Lower leg skin (tissue), 4 donors: Measurements from ENCODE around the gene MAGI2. TPM values are rescaled to one million over a fixed set of nuclear protein-coding genes. Genes with fewer than 3 reads are reported as not detected.

Experiments used
- DNase-seq, 2 donors: peaks; one replicate each; pipeline ENCODE4 v3.0.0-alpha.2; 2019; ENCODE audit warnings: low spot score in 2 of 2
- H3K4me3 ChIP-seq: fragments of 200-600 bp; sonication (generic); 2 replicates; pipeline ENCODE4 v1.5.1; 2017; ENCODE audit warnings: mild to moderate bottlenecking, low read depth; ENCODE audit not compliant: poor library complexity, severe bottlenecking
- POLR2A ChIP-seq, 2 donors: fragments of 450-650 bp; IDR thresholded peaks; one replicate each; pipeline ENCODE4 v1.6.1; 2016 to 2017; ENCODE audit warnings: antibody characterized with exemption in 2 of 2, mild to moderate bottlenecking in 1 of 2, moderate library complexity in 1 of 2
- WGBS, 2 donors: methylation state at CpG; one replicate each; pipeline ENCODE4 v1.1.5; 2018; 5-methylcytosine and 5-hydroxymethylcytosine counted together
- intact Hi-C: fragments of 100-400 bp; cut with DNase I; formaldehyde crosslinking; loops from one replicate; pipeline ENCODE4 v1.15.0; 2023; ENCODE audit warnings: low total_unique reads
- total RNA-seq, 4 donors: library from RNA; depleted of rRNA; stranded (reverse); fragments of >200 nt; gene quantifications; one replicate each; pipeline ENCODE4 v1.1.0, GENCODE V29; 2016
- TF ChIP-seq, protein P1 (sequence below), 3 donors: fragments of 450-650 bp; IDR thresholded peaks; one replicate each; pipeline ENCODE4 v1.5.1; 2016; ENCODE audit warnings: antibody characterized with exemption in 3 of 3, mild to moderate bottlenecking in 3 of 3, moderate library complexity in 2 of 3

Gene MAGI2
- total RNA-seq, 4 donors from 2014 or later = 1.6 to 3.0 (median 2.1) TPM

DNA sequence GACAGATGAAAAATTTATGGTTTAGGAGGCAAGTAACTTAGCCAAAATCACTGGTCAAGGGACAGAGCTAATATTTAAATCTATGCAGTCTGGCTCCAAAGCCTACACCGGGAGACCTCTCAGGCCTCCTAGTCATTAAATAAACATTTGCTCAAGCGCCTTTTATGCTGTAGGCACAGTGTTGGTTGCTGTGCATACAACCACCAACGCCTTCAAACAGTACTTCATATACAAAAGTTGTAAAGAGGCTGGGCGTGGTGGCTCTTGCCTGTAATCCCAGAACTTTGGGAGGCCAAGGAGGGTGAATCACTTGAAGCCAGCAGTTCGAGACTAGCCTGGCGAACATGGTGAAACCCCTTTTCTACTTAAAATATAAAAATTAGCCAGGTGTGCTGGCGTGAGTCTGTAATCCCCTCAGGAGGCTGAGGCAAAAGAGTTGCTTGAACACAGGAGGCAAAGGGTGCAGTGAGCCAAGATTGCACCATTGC, 159.8 kb downstream of the MAGI2 start:
- no peak overlapping the region for H3K4me3 ChIP-seq
- WGBS, 2 donors = 76 to 87% methylated on average over 7 of the region's 7 CpGs
- intact Hi-C loops = no loop called here
- DNase-seq = no peak
- no peak for TF ChIP-seq POLR2A (IDR thresholded peaks at IDR 0.05)
- TF ChIP-seq, protein P1, sequence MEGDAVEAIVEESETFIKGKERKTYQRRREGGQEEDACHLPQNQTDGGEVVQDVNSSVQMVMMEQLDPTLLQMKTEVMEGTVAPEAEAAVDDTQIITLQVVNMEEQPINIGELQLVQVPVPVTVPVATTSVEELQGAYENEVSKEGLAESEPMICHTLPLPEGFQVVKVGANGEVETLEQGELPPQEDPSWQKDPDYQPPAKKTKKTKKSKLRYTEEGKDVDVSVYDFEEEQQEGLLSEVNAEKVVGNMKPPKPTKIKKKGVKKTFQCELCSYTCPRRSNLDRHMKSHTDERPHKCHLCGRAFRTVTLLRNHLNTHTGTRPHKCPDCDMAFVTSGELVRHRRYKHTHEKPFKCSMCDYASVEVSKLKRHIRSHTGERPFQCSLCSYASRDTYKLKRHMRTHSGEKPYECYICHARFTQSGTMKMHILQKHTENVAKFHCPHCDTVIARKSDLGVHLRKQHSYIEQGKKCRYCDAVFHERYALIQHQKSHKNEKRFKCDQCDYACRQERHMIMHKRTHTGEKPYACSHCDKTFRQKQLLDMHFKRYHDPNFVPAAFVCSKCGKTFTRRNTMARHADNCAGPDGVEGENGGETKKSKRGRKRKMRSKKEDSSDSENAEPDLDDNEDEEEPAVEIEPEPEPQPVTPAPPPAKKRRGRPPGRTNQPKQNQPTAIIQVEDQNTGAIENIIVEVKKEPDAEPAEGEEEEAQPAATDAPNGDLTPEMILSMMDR (IDR thresholded peaks at IDR 0.05) = no peak

DNA sequence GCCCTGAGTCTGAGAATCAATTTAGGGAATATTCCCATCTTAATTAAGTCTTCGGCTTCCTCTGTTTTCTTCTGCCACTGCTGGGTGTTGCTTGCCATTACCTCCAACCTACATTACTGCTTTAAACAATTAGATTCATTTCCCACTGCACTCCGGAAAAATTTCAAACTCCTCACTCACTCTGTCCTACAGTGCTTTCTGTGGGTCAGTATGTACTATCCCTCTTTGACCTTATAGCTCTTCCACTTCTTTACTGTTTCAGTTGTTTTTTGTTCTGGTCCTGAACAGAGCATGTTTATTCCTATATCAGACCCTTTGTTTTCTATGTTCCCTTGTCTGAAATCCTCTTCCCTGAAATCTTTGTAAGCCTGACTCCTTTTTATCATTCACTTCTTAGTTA, 160.6 kb downstream of the MAGI2 start:
- intact Hi-C loops = no loop called here
- 78 to 80% methylated on average over 2 of the region's 2 CpGs for WGBS, 2 donors

DNA sequence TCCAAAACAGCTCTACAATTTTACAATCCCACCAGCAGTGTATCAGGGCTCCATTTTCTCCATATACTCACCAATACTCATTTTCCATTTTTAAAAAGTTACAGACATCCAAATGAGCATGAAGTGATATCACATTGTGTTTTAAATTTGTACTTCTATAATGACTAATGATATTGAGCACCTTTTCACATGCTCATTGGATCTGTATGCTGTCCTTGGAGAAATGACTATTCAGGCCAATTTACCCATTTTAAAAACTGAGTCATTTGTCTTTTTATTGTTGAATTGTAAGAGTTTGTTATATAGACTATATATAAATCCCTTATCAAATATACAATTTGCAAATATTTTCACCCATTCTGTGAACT, 162.0 kb downstream of the MAGI2 start:
- intact Hi-C loops = no loop called here
- no peak overlapping the region for H3K4me3 ChIP-seq
- TF ChIP-seq POLR2A (IDR thresholded peaks at IDR 0.05) = no peak
- TF ChIP-seq, protein P1 (IDR thresholded peaks at IDR 0.05) = no peak
- no peak for DNase-seq

More for the DNA sequence above, 160.6 kb downstream of the MAGI2 start:
- no peak overlapping the region for H3K4me3 ChIP-seq
- no peak for DNase-seq
- TF ChIP-seq POLR2A (IDR thresholded peaks at IDR 0.05) = no peak
- TF ChIP-seq, protein P1 (IDR thresholded peaks at IDR 0.05) = no peak

DNA sequence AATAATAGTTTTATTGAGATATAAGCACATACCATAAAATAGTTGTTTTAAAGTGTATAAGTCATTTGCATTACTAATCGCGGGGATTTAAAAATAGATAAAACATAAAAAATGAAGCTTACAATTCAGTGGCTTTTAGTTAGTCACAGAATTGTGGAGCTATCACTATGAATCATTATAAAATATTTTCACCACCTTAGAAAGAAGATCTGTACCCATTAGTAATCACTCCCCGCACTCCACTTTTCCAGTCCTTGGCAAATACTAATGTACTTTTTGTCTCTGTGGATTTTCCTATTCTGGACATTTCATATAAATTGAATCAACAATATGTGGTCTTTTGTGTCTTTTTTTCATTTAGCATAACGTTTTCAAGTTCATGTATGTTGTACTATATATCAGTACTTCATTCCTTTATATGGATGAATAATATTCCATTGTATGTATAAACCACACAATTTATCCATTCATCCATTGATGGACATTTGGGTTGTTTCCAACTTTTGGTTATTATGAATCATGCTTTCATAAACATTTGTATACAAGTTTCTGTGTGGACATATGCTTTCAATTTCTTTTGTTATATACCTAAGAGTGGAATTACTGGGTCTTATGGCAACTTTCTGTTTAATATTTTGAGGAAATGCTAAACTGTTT, 162.5 kb downstream of the MAGI2 start:
- DNase-seq = no peak
- TF ChIP-seq, protein P1 (IDR thresholded peaks at IDR 0.05) = no peak
- TF ChIP-seq POLR2A (IDR thresholded peaks at IDR 0.05) = no peak
- intact Hi-C loops = no loop called here
- no peak overlapping the region for H3K4me3 ChIP-seq
- 82% methylated on average over 4 of the region's 4 CpGs for WGBS, 2 donors

DNA sequence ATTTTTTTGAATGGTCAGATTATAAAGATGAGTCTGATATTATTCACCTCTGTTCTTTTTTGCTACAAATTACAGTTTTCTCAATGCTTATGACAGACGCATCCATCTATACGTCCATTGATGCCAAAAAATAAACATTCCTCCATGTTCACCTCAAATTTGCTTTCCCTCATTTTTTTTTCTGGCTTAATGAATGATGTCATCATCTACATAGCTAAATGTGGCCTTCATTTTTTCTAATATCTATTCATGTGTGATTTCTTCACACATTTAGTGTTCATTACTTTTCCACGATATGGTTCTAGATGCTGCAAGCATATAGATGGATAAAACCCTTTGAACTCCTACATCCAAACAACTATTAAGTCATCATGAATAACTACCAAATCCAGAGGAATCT, 163.1 kb downstream of the MAGI2 start:
- TF ChIP-seq POLR2A (IDR thresholded peaks at IDR 0.05) = no peak
- TF ChIP-seq, protein P1 (IDR thresholded peaks at IDR 0.05) = no peak
- intact Hi-C loops = no loop called here
- WGBS, 2 donors = 89 to 93% methylated on average over 3 of the region's 3 CpGs
- no peak overlapping the region for H3K4me3 ChIP-seq
- no peak for DNase-seq

DNA sequence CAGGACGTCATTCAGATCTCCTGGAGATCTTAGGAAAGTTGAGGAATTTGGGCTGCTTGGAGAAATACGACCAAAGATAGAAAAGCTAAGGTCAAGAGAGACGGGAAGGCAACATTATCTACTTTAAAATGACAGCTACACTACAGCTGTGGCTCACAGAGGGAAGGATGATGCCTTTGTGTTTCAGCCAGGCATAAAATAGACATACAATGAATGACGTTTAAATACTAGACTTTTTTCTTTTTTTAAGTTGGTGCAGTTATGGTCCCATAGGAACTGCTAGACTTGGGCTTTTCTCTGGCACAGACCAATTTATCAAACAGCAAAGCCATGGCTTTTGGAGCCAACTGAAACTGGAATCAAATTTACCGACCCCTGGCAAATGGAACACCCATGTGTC, 164.8 kb downstream of the MAGI2 start:
- intact Hi-C loops = no loop called here
- no peak for DNase-seq
- no peak overlapping the region for H3K4me3 ChIP-seq
- 59 to 63% methylated on average over 5 of the region's 5 CpGs for WGBS, 2 donors
- TF ChIP-seq POLR2A (IDR thresholded peaks at IDR 0.05) = no peak
